Neural crest cell (in vitro differentiated cells): Measurements from ENCODE around the gene DOCK4. TPM values are rescaled to one million over a fixed set of nuclear protein-coding genes. Genes with fewer than 3 reads are reported as not detected.

Source experiments
- DNase-seq: peaks from one replicate; pipeline ENCODE4 v3.0.0; 2021; ENCODE audit warnings: low read depth, mixed read lengths, low spot score
- H3K27ac Mint-ChIP-seq: one replicate; pipeline ENCODE4 v1.8.0; 2021; ENCODE audit warnings: mild to moderate bottlenecking, mixed read lengths; ENCODE audit not compliant: unreplicated experiment
- H3K27me3 Mint-ChIP-seq: 2 replicates; pipeline ENCODE4 v1.8.0; 2021; ENCODE audit warnings: low read depth, mild to moderate bottlenecking, mixed read lengths
- H3K36me3 Mint-ChIP-seq: 2 replicates; pipeline ENCODE4 v1.8.0; 2021; ENCODE audit warnings: low read depth, mild to moderate bottlenecking, mixed read lengths
- H3K4me1 Mint-ChIP-seq: 2 replicates; pipeline ENCODE4 v1.8.0; 2021; ENCODE audit warnings: mixed read lengths
- H3K4me3 Mint-ChIP-seq: one replicate; pipeline ENCODE4 v1.8.0; 2021; ENCODE audit warnings: mild to moderate bottlenecking, mixed read lengths
- H3K9me3 Mint-ChIP-seq: 2 replicates; pipeline ENCODE4 v1.8.0; 2021; ENCODE audit warnings: mixed read lengths
- CTCF ChIP-seq: fragments of 200-600 bp; sonication (generic); conservative IDR thresholded peaks from 2 replicates; pipeline ENCODE4 v1.5.0; 2021; ENCODE audit warnings: antibody characterized with exemption, mild to moderate bottlenecking
- total RNA-seq: library from RNA; stranded (reverse); gene quantifications from 2 replicates; pipeline ENCODE4 v1.2.1, GENCODE V29; 2021

Gene DOCK4
- total RNA-seq, 1 donor from 2014 or later, result 15.3 TPM

- H3K4me3 Mint-ChIP-seq, result no peak overlapping the region
- H3K9me3 Mint-ChIP-seq, result no peaks in the 10 kb centered on the region
- H3K27ac Mint-ChIP-seq, result no peak overlapping the region
- no peak for DNase-seq
- H3K27me3 Mint-ChIP-seq, result no peaks in the 10 kb centered on the region
- no peak for TF ChIP-seq CTCF
- H3K36me3 Mint-ChIP-seq, result no peaks in the 10 kb centered on the region
- no peaks in the 10 kb centered on the region for H3K4me1 Mint-ChIP-seq
These were observed 476.1 kb downstream of the DOCK4 start for GRCh38 chr7:111730057-111730456.

- Mint-ChIP-seq H3K36me3 (no peaks in the 10 kb centered on the region), H3K4me3 (no peak overlapping the region), H3K27me3 (no peaks in the 10 kb centered on the region), H3K4me1 (no peaks in the 10 kb centered on the region), H3K9me3 (no peaks in the 10 kb centered on the region), H3K27ac (no peak overlapping the region)
- TF ChIP-seq CTCF, result no peak
- DNase-seq, result no peak
These were observed 476.7 kb downstream of the DOCK4 start for GRCh38 chr7:111729483-111729882.

GRCh38 chr7:111728635-111728995 is 477.6 kb downstream of the DOCK4 start:
- no peak for TF ChIP-seq CTCF
- Mint-ChIP-seq H3K36me3 (no peaks in the 10 kb centered on the region), H3K27me3 (no peaks in the 10 kb centered on the region), H3K4me1 (no peaks in the 10 kb centered on the region), H3K9me3 (no peaks in the 10 kb centered on the region), H3K27ac (no peak overlapping the region), H3K4me3 (no peak overlapping the region)
- DNase-seq, result no peak

- no peak for TF ChIP-seq CTCF
- no peaks in the 10 kb centered on the region for H3K36me3 Mint-ChIP-seq
- no peak for DNase-seq
- no peak overlapping the region for H3K4me3 Mint-ChIP-seq
- no peaks in the 10 kb centered on the region for H3K9me3 Mint-ChIP-seq
- no peaks in the 10 kb centered on the region for H3K4me1 Mint-ChIP-seq
- H3K27ac Mint-ChIP-seq, result no peak overlapping the region
- no peaks in the 10 kb centered on the region for H3K27me3 Mint-ChIP-seq
These were observed 478.1 kb downstream of the DOCK4 start for GRCh38 chr7:111727905-111728634.

- TF ChIP-seq CTCF, result no peak
- DNase-seq, result no peak
- Mint-ChIP-seq H3K4me3 (no peak overlapping the region), H3K27me3 (no peaks in the 10 kb centered on the region), H3K4me1 (no peaks in the 10 kb centered on the region), H3K9me3 (peaks cover 16% of the 10 kb centered on the region), H3K27ac (no peak overlapping the region), H3K36me3 (peaks cover 9% of the 10 kb centered on the region)
These were observed 487.3 kb downstream of the DOCK4 start for GRCh38 chr7:111718886-111719285.
